ENCODE measurements around the gene FBXO34.

- TF ChIP-seq CTCF (IDR thresholded peaks at IDR 0.05) (no peak), POLR2AphosphoS5 (IDR thresholded peaks at IDR 0.05; ENCODE audit: low read depth, low read length) (no peak), SIN3A (IDR thresholded peaks at IDR 0.05; ENCODE audit: borderline replicate concordance, insufficient read depth, low read depth, low read length) (no peak)
- TF ChIP-seq, protein P1, sequence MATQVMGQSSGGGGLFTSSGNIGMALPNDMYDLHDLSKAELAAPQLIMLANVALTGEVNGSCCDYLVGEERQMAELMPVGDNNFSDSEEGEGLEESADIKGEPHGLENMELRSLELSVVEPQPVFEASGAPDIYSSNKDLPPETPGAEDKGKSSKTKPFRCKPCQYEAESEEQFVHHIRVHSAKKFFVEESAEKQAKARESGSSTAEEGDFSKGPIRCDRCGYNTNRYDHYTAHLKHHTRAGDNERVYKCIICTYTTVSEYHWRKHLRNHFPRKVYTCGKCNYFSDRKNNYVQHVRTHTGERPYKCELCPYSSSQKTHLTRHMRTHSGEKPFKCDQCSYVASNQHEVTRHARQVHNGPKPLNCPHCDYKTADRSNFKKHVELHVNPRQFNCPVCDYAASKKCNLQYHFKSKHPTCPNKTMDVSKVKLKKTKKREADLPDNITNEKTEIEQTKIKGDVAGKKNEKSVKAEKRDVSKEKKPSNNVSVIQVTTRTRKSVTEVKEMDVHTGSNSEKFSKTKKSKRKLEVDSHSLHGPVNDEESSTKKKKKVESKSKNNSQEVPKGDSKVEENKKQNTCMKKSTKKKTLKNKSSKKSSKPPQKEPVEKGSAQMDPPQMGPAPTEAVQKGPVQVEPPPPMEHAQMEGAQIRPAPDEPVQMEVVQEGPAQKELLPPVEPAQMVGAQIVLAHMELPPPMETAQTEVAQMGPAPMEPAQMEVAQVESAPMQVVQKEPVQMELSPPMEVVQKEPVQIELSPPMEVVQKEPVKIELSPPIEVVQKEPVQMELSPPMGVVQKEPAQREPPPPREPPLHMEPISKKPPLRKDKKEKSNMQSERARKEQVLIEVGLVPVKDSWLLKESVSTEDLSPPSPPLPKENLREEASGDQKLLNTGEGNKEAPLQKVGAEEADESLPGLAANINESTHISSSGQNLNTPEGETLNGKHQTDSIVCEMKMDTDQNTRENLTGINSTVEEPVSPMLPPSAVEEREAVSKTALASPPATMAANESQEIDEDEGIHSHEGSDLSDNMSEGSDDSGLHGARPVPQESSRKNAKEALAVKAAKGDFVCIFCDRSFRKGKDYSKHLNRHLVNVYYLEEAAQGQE (IDR thresholded peaks at IDR 0.05; ENCODE audit: insufficient read depth in 1 of 2, low read depth in 2 of 2, low read length in 1 of 2) = no peak
Observed at GRCh38 chr14:55317542-55318306, 46.5 kb downstream of the FBXO34 start.

Data from Panc1 (cell line).